HepG2 (cell line): ENCODE results near the gene C5AR1. TPM values are rescaled to one million over a fixed set of nuclear protein-coding genes. Genes with fewer than 3 reads are reported as not detected.
A peak's percentile ranks its signal among the peaks of the same experiment; 100 is the strongest.

ENCODE experiments used
- HNRNPLL ChIP-seq: fragments of 200-400 bp; formaldehyde crosslinking; IDR thresholded peaks from 2 replicates; pipeline ENCODE4 v1.6.1; 2017; ENCODE audit warnings: mild to moderate bottlenecking, low read depth, low read length; ENCODE audit not compliant: poor library complexity, severe bottlenecking
- HOXA5 ChIP-seq: sonication (generic); formaldehyde crosslinking; IDR thresholded peaks from 2 replicates; pipeline ENCODE4 v1.4.0; 2020; ENCODE audit warnings: missing genetic modification reagents
- JARID2 ChIP-seq: sonication (generic); formaldehyde crosslinking; IDR thresholded peaks from 2 replicates; pipeline ENCODE4 v1.8.1; 2023; ENCODE audit warnings: missing genetic modification reagents, inconsistent platforms; ENCODE audit not compliant: insufficient replicate concordance
- MBD4 ChIP-seq: IDR thresholded peaks from 2 replicates; pipeline ENCODE4 v1.6.1; 2012; ENCODE audit warnings: low read length, inconsistent platforms, borderline replicate concordance
- NFYB ChIP-seq: sonication (generic); formaldehyde crosslinking; IDR thresholded peaks from 2 replicates; pipeline ENCODE4 v1.4.0; 2020; ENCODE audit warnings: missing genetic modification reagents
- TRIM24 ChIP-seq: sonication (generic); formaldehyde crosslinking; IDR thresholded peaks from 2 replicates; pipeline ENCODE4 v1.8.0; 2022; ENCODE audit warnings: mild to moderate bottlenecking, missing genetic modification reagents
- TSC22D2 ChIP-seq: sonication (generic); formaldehyde crosslinking; IDR thresholded peaks from 2 replicates; pipeline ENCODE4 v1.5.1; 2020; ENCODE audit warnings: missing genetic modification reagents, mild to moderate bottlenecking, borderline replicate concordance
- U2AF1 ChIP-seq: fragments of 200-400 bp; formaldehyde crosslinking; optimal IDR thresholded peaks from 2 replicates; pipeline ENCODE3; 2017; ENCODE audit warnings: mild to moderate bottlenecking, low read depth, low read length
- ZNF547 ChIP-seq: sonication (generic); formaldehyde crosslinking; IDR thresholded peaks from 2 replicates; pipeline ENCODE4 v1.5.1; 2020; ENCODE audit warnings: mild to moderate bottlenecking, missing genetic modification reagents
- ZNF564 ChIP-seq: sonication (generic); formaldehyde crosslinking; IDR thresholded peaks from 2 replicates; pipeline ENCODE4 v1.8.1; 2023; ENCODE audit warnings: mild to moderate bottlenecking, missing genetic modification reagents
- ZNF570 ChIP-seq: sonication (generic); formaldehyde crosslinking; IDR thresholded peaks from 2 replicates; pipeline ENCODE4 v1.4.0; 2020; ENCODE audit warnings: mild to moderate bottlenecking, missing genetic modification reagents, borderline replicate concordance
- ZNF607 ChIP-seq: sonication (generic); formaldehyde crosslinking; IDR thresholded peaks from 2 replicates; pipeline ENCODE4 v1.5.1; 2020; ENCODE audit warnings: missing genetic modification reagents, mild to moderate bottlenecking, borderline replicate concordance
- ZNF704 ChIP-seq: sonication (generic); formaldehyde crosslinking; IDR thresholded peaks from 2 replicates; pipeline ENCODE4 v1.8.1; 2023; ENCODE audit warnings: mild to moderate bottlenecking, inconsistent platforms, moderate library complexity, missing genetic modification reagents, borderline replicate concordance
- polyA plus RNA-seq, 8 experiments: library from polyadenylated mRNA; depleted of rRNA in 3 of 8; stranded (reverse) in 7 of 8; unstranded in 1 of 8; fragments of >200 nt; fragmentation: Illumina TruSeq in 4 of 8; extraction: Trizol in 4 of 8; gene quantifications; 2 replicates each; pipeline versions ENCODE4 v1.2.1 to v1.2.3, GENCODE V29; 2011 to 2016; ENCODE audit warnings: low read depth in 4 of 8, missing spikeins in 1 of 8, mixed read lengths in 1 of 8; ENCODE audit not compliant: insufficient read depth in 1 of 8
- total RNA-seq, 5 experiments: library from RNA; depleted of rRNA; stranded (reverse); fragments of >200 nt; fragmentation: Illumina TruSeq; extraction: Trizol; gene quantifications; 2 replicates each; pipeline ENCODE4 v1.2.3, GENCODE V29; 2016; ENCODE audit warnings: low read depth in 1 of 5
- TF ChIP-seq, protein P1 (sequence below): sonication (generic); formaldehyde crosslinking; IDR thresholded peaks from 2 replicates; pipeline ENCODE4 v1.4.0; 2020; ENCODE audit warnings: mild to moderate bottlenecking, low read depth, missing genetic modification reagents
- TF ChIP-seq, protein P2 (sequence below): IDR thresholded peaks from 2 replicates; pipeline ENCODE4 v1.6.1; 2012; ENCODE audit warnings: low read length, improper control_type of control experiment
- TF ChIP-seq, protein P3 (sequence below): IDR thresholded peaks from 2 replicates; pipeline ENCODE4 v1.6.1; 2016; ENCODE audit warnings: low read depth, borderline replicate concordance
- TF ChIP-seq, protein P4 (sequence below): sonication (generic); formaldehyde crosslinking; IDR thresholded peaks from 2 replicates; pipeline ENCODE4 v1.5.0; 2020; ENCODE audit warnings: mild to moderate bottlenecking, missing genetic modification reagents
- TF ChIP-seq, protein P5 (sequence below): sonication (generic); formaldehyde crosslinking; conservative IDR thresholded peaks from 2 replicates; pipeline ENCODE4 v1.8.1; 2023; ENCODE audit warnings: missing genetic modification reagents

Gene C5AR1
- total and polyA plus RNA-seq, 2 of the 13 experiments (the other 11 are each of a cell fraction or from before 2014, with no cell fraction given) = 0.07 to 1.6 TPM

DNA sequence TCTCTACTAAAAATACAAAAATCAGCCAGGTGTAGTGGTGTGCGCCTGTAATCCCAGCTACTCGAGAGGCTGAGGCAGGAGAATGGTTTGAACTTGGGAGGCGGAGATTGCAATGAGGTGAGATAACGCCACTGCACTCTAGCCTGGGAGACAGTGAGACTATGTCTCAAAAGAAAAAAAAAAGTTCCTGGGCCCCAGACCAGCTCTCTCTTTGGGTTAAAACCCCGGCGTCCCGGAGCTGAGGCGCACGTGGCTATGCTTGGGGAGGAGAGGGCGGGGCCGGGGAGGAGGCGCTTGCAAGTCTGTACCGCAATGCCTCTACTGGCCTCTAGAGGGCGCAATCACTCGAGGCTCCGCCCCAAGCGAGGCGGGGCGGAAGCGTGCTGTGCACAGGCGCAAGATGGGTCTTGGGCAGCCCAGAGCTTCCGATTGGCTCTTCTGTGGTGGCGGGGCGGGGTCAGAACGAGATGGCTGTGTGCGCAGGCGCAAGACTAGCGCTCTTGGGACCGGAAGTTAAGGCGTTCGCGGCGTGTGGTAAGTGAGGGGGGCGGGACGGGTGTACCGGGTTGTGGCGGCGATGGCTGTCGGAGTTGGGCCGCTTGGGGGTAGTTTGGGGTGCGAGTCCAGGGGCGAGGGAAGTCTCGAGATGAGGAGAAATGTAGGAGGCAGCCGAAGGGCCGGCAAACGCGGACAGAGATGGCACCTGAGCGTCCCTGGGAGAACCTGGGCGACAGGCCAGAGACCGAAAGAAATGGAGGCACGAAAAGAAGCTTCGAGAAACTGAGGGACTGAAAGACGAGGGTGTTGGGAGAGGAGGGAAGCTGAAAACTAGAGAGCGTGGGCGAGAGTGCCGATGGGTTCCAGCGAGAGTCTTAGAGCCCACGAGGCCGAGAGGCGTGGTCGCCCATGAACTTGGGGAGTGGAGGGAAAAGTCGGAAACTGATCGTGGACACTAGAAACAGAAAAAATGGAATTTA, 39.4 kb downstream of the C5AR1 start, which contains the start of gene DHX34 (continued):
- no peak for TF ChIP-seq MBD4
- no peak for TF ChIP-seq ZNF564 (CRISPR knock-in tag)
- peak; percentile 52; the same call in 1 of the 2 replicates for TF ChIP-seq ZNF547 (CRISPR knock-in tag)
- peak; percentile 67; the same call in 1 of the 2 replicates for TF ChIP-seq TSC22D2 (CRISPR knock-in tag)
- TF ChIP-seq, protein P1, sequence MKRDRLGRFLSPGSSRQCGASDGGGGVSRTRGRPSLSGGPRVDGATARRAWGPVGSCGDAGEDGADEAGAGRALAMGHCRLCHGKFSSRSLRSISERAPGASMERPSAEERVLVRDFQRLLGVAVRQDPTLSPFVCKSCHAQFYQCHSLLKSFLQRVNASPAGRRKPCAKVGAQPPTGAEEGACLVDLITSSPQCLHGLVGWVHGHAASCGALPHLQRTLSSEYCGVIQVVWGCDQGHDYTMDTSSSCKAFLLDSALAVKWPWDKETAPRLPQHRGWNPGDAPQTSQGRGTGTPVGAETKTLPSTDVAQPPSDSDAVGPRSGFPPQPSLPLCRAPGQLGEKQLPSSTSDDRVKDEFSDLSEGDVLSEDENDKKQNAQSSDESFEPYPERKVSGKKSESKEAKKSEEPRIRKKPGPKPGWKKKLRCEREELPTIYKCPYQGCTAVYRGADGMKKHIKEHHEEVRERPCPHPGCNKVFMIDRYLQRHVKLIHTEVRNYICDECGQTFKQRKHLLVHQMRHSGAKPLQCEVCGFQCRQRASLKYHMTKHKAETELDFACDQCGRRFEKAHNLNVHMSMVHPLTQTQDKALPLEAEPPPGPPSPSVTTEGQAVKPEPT = no peak
- TF ChIP-seq TRIM24 = no peak
- TF ChIP-seq, protein P2, sequence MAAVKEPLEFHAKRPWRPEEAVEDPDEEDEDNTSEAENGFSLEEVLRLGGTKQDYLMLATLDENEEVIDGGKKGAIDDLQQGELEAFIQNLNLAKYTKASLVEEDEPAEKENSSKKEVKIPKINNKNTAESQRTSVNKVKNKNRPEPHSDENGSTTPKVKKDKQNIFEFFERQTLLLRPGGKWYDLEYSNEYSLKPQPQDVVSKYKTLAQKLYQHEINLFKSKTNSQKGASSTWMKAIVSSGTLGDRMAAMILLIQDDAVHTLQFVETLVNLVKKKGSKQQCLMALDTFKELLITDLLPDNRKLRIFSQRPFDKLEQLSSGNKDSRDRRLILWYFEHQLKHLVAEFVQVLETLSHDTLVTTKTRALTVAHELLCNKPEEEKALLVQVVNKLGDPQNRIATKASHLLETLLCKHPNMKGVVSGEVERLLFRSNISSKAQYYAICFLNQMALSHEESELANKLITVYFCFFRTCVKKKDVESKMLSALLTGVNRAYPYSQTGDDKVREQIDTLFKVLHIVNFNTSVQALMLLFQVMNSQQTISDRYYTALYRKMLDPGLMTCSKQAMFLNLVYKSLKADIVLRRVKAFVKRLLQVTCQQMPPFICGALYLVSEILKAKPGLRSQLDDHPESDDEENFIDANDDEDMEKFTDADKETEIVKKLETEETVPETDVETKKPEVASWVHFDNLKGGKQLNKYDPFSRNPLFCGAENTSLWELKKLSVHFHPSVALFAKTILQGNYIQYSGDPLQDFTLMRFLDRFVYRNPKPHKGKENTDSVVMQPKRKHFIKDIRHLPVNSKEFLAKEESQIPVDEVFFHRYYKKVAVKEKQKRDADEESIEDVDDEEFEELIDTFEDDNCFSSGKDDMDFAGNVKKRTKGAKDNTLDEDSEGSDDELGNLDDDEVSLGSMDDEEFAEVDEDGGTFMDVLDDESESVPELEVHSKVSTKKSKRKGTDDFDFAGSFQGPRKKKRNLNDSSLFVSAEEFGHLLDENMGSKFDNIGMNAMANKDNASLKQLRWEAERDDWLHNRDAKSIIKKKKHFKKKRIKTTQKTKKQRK = no peak
- TF ChIP-seq HNRNPLL = peak; percentile 74
- no peak for TF ChIP-seq ZNF570 (CRISPR knock-in tag)
- TF ChIP-seq, protein P3, sequence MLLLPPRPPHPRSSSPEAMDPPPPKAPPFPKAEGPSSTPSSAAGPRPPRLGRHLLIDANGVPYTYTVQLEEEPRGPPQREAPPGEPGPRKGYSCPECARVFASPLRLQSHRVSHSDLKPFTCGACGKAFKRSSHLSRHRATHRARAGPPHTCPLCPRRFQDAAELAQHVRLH = no peak
- TF ChIP-seq JARID2 = no peak
- TF ChIP-seq ZNF704 = no peak
- TF ChIP-seq HOXA5 (CRISPR knock-in tag) = peak; percentile 28; the same call in 1 of the 2 replicates
- TF ChIP-seq, protein P4, sequence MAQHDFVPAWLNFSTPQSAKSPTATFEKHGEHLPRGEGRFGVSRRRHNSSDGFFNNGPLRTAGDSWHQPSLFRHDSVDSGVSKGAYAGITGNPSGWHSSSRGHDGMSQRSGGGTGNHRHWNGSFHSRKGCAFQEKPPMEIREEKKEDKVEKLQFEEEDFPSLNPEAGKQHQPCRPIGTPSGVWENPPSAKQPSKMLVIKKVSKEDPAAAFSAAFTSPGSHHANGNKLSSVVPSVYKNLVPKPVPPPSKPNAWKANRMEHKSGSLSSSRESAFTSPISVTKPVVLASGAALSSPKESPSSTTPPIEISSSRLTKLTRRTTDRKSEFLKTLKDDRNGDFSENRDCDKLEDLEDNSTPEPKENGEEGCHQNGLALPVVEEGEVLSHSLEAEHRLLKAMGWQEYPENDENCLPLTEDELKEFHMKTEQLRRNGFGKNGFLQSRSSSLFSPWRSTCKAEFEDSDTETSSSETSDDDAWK (CRISPR knock-in tag) = no peak
- no peak for TF ChIP-seq U2AF1
- TF ChIP-seq ZNF607 (CRISPR knock-in tag) = peak; percentile 91; the same call in 1 of the 2 replicates
- peak; percentile 92 for TF ChIP-seq NFYB (CRISPR knock-in tag)
- TF ChIP-seq, protein P5, sequence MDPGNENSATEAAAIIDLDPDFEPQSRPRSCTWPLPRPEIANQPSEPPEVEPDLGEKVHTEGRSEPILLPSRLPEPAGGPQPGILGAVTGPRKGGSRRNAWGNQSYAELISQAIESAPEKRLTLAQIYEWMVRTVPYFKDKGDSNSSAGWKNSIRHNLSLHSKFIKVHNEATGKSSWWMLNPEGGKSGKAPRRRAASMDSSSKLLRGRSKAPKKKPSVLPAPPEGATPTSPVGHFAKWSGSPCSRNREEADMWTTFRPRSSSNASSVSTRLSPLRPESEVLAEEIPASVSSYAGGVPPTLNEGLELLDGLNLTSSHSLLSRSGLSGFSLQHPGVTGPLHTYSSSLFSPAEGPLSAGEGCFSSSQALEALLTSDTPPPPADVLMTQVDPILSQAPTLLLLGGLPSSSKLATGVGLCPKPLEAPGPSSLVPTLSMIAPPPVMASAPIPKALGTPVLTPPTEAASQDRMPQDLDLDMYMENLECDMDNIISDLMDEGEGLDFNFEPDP = no peak
